Right lobe of liver (tissue), 4 donors: ENCODE data around the gene CACNA2D2.

ENCODE experiments used
- POLR2A ChIP-seq: fragments of 450-650 bp; IDR thresholded peaks from one replicate; pipeline ENCODE4 v1.6.1; 2017; ENCODE audit warnings: antibody characterized with exemption, mild to moderate bottlenecking
- TF ChIP-seq, protein P1 (sequence below), 4 donors: fragments of 200-600 bp in 3 of 4; fragments of 450-650 bp in 1 of 4; IDR thresholded peaks; one replicate each; pipeline versions ENCODE4 v1.5.1 to v1.8.0; 2016 to 2022; ENCODE audit warnings: antibody characterized with exemption in 4 of 4, mild to moderate bottlenecking in 2 of 4
- donor health status: DM: no; HTN: no; CAD: no.
- donor health status: DM: no; HTN: no; CAD: no.
- donor health status: DM: no; HTN: yes; CAD: no.

DNA sequence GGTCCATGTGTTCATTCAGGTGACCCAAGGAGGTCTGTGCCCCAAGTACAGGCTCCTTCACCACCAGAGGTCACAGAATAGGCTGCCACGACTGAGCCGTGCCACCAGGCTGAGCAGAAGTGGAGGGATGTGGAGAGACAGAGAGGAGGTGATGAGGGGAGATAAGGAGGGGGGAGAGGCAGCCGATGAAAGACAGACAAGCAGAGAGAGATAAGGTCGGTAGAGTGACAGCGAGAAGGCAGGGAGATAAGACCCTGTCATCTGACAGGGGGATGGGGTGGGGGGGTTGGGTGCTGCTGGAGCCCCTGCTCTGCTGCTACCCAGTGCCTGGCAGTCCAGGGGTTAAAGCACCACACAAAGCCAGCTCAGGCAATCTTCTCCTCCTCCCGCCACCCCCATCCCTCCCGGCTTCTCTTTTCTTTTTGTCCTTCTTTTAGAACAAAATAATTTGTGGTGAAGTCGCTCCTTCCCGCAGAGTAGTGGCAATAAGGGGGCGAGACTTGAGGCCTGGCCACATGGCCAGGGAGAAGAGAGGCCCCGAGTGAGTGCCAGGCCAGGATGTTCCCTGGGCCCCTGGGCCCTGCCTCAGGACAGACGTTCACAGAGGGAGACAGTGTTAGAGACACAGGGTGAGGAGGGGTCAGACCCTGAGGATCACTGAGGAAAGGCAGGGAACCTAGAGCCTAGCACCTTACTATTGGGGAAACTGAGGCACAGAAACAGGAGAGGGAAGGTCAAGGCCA is 67.9 kb downstream of the CACNA2D2 start:
- no peak for TF ChIP-seq POLR2A
- TF ChIP-seq, protein P1, sequence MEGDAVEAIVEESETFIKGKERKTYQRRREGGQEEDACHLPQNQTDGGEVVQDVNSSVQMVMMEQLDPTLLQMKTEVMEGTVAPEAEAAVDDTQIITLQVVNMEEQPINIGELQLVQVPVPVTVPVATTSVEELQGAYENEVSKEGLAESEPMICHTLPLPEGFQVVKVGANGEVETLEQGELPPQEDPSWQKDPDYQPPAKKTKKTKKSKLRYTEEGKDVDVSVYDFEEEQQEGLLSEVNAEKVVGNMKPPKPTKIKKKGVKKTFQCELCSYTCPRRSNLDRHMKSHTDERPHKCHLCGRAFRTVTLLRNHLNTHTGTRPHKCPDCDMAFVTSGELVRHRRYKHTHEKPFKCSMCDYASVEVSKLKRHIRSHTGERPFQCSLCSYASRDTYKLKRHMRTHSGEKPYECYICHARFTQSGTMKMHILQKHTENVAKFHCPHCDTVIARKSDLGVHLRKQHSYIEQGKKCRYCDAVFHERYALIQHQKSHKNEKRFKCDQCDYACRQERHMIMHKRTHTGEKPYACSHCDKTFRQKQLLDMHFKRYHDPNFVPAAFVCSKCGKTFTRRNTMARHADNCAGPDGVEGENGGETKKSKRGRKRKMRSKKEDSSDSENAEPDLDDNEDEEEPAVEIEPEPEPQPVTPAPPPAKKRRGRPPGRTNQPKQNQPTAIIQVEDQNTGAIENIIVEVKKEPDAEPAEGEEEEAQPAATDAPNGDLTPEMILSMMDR (IDR thresholded peaks at IDR 0.05), result no peak
